HG03521 (cell line): ENCODE data around the gene RAB1B.
A peak's percentile ranks its signal among the peaks of the same experiment; 100 is the strongest.

Source experiments
- ATAC-seq: cut with Tn5 transposase; IDR thresholded peaks from one replicate; pipeline ENCODE4 v1.9.1; 2021; ENCODE audit warnings: mild to moderate bottlenecking, moderate library complexity; ENCODE audit not compliant: unreplicated experiment

Gene RAB1B

DNA sequence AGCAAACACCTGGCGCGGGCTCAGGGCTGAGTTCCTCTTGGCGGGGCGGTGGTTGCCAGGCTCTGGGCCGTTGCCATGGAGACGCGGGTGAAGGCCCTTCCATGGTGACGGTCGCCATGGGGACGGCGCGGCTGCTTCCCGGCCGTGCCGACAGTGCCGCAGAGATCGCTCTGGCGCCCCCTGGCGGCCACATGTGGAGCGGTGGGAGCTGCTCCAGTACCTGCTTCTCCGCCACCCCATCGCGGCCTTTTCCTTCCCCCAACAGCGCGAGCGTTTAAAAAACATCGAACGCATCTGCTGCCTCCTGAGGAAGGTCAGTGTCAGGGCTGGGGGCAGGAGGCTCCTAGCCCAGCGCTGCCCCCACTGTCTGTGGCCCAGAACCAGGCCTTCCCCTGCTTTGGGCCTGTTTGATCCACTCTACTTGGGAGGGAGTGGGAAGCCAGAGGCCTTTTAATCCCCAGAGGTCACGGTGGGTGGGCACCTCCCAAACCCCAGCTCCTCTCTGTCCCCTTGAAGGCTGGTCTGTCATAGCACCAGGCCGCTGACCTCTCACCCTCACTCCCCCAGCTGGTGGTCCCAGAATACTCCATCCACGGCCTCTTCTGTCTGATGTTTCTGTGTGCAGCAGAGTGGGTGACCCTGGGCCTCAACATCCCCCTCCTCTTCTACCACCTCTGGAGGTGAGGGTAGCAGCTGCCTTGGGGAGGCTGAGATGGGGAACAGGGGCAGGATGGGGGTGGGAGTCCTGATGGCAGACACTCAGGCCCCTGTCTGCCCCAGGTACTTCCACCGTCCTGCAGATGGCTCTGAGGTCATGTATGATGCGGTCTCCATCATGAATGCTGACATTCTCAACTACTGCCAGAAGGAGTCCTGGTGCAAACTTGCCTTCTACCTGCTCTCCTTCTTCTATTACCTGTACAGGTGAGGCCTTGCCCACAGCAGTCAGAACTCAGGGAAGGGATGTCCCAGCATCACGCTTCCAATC lies 14.3 kb downstream of the RAB1B start:
- ATAC-seq = peak; percentile 72

DNA sequence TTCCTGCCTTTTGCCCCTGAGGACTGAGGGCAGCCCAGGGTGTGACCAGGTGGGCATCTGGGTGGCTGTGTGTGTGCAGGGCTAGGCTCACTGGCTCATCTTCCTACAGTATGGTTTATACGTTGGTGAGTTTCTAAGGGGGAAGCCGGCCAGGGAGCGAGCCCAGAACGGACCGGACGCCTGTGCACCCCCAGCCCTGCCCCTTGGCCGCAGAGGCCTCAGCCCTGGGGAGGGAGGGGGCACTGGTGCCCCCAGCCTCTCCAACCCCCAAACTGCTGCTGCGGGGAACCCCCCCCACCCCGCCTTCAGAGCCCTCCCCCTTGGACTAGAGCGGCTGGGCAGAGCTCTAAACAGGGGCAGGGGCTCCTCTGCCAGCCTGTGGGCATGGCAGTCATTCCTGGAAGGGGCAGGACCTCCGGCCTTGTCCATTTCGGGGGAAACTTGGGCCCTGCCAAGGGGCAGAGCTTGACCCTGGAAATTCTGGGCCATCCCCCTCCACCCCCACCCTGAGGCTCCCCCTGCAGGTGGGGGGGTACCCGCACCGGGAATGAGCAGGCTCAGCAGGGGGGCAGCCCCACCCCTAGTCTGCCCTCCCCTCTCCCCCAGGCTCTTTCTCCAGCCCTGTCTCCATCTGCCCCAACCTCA lies 15.1 kb downstream of the RAB1B start:
- ATAC-seq = no peak

GRCh38 chr11:66284526-66285078 lies 16.2 kb downstream of the RAB1B start:
- no peak for ATAC-seq

- no peak for ATAC-seq
These were observed 17.0 kb downstream of the RAB1B start for GRCh38 chr11:66285250-66285947.

DNA sequence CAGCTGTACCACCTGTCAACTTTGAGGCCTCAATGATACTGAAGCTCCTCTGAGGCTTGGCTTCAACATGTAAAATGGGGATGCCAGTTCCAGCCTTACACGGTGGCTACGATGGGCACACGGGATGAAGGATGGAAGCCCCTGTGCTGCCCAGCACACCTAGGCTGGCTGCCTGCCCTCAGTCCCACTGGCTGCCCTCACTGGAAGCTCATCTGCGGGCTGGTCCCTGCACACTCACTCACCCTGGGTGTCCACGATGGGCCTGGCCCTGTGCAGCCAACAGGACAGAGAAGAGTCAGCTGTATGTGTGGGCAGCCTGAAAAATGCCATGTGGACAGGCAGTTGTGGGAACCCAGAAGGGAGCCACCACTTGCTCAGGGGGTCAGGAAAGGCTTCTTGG lies 18.3 kb downstream of the RAB1B start:
- no peak for ATAC-seq

- no peak for ATAC-seq
These were observed 18.9 kb downstream of the RAB1B start for GRCh38 chr11:66287211-66287888.

GRCh38 chr11:66287889-66288670 lies 19.6 kb downstream of the RAB1B start:
- no peak for ATAC-seq

- ATAC-seq = peak; percentile 88
These were observed 20.5 kb downstream of the RAB1B start, which contains the start of gene YIF1A for GRCh38 chr11:66288671-66289547. YIF1A (minus strand) TSS chr11:66289143; CDS start chr11:66288985, 158 bp downstream.

DNA sequence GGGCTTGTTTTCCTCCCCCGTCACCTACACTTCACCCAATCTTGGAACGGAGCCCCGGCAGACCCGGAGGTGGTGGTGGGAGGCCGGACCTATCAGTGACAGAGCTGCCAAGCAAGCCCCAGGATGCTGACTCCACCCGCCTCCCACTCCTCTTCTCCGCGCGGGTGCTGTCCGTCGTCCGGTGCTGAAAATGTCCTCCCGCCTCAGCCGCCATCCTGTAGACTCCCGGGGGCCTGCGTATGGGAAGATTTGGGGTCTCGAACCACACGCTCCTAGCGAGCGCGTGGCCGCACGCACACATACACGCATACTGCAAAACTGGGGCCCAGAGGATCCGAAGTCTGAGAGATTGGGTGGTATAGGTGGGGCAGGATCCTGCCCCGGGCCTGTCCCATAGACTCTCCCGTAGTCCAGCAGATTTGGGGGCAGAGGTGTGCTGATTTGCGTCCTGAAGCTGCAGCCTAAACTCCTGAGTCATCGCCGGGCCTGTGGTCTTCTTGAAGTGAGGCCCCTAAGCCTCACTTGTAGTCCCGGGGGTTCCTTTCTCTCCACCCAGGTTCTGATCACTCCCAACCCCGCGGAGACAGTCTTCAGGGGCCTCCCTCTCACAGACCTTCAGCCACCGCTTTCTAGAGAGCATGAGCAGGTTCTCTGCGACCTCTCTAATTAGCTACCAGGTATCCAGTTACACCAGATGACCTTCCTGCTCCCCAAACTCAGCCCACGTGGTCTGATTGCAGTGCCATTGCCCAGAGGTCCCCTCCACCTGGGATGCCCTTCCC lies 21.3 kb downstream of the RAB1B start:
- ATAC-seq = peak; percentile 34

- no peak for ATAC-seq
These were observed 21.8 kb downstream of the RAB1B start for GRCh38 chr11:66290330-66290621.

DNA sequence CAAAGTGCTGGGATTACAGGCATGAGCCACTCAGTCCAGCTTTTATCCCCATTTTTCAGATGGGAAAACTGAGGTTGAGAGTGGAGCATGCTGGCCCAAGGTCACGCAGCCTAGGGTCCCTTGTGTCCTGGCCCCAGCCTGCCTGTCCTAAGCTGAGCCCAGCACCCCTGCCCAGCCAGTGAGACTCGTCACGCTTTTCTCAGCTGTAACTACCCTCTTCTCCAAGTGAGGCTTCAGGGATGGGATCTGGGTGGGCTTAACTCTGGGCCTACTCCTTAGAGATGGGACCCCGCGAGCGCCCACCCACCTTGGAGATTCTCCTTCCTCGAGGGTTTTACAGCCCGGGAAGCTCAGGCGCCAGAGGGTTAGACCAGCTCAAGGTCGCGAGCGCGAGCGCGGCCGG lies 22.9 kb downstream of the RAB1B start:
- no peak for ATAC-seq

- no peak for ATAC-seq
These were observed 23.5 kb downstream of the RAB1B start, which contains the start of gene TMEM151A for GRCh38 chr11:66291706-66292542. TMEM151A (plus strand) TSS chr11:66291894; CDS start chr11:66292014, 120 bp downstream.

- ATAC-seq = no peak
These were observed 24.3 kb downstream of the RAB1B start for GRCh38 chr11:66292543-66293332.

GRCh38 chr11:66293352-66293751 lies 24.9 kb downstream of the RAB1B start:
- no peak for ATAC-seq

- no peak for ATAC-seq
These were observed 25.6 kb downstream of the RAB1B start for GRCh38 chr11:66293777-66294625.
